ENCODE data around the gene ARHGEF16. TPM values are rescaled to one million over a fixed set of nuclear protein-coding genes. Genes with fewer than 3 reads are reported as not detected.
A peak's percentile ranks its signal among the peaks of the same experiment; 100 is the strongest.

Gene ARHGEF16
- total RNA-seq, 1 donor from 2014 or later: 1.5 TPM

GRCh38 chr1:3435666-3436065, 18.8 kb upstream of the ARHGEF16 start:
- DNase-seq (ENCODE audit: extremely low read depth, low read depth, low spot score): no peak

- no peak for DNase-seq (ENCODE audit: extremely low read depth, low read depth, low spot score)
Measured at GRCh38 chr1:3436451-3436850, 18.0 kb upstream of the ARHGEF16 start.

- DNase-seq (ENCODE audit: extremely low read depth, low read depth, low spot score): no peak
Measured at GRCh38 chr1:3436901-3437300, 17.6 kb upstream of the ARHGEF16 start.

GRCh38 chr1:3438661-3439180, 15.7 kb upstream of the ARHGEF16 start:
- no peak for DNase-seq (ENCODE audit: extremely low read depth, low read depth, low spot score)

GRCh38 chr1:3439346-3440299, 14.8 kb upstream of the ARHGEF16 start:
- DNase-seq (ENCODE audit: extremely low read depth, low read depth, low spot score): no peak

- DNase-seq (ENCODE audit: extremely low read depth, low read depth, low spot score): no peak
Measured at GRCh38 chr1:3440300-3440681, 14.2 kb upstream of the ARHGEF16 start.

- DNase-seq (ENCODE audit: extremely low read depth, low read depth, low spot score): no peak
Measured at GRCh38 chr1:3440711-3441409, 13.6 kb upstream of the ARHGEF16 start.

- no peak for DNase-seq (ENCODE audit: extremely low read depth, low read depth, low spot score)
Measured at GRCh38 chr1:3441410-3441847, 13.0 kb upstream of the ARHGEF16 start.

GRCh38 chr1:3441880-3442279, 12.6 kb upstream of the ARHGEF16 start:
- no peak for DNase-seq (ENCODE audit: extremely low read depth, low read depth, low spot score)

GRCh38 chr1:3442331-3442730, 12.1 kb upstream of the ARHGEF16 start:
- DNase-seq (ENCODE audit: extremely low read depth, low read depth, low spot score): no peak

GRCh38 chr1:3442901-3443300, 11.6 kb upstream of the ARHGEF16 start:
- DNase-seq (ENCODE audit: extremely low read depth, low read depth, low spot score): no peak

- DNase-seq (ENCODE audit: extremely low read depth, low read depth, low spot score): no peak
Measured at GRCh38 chr1:3443807-3444206, 10.7 kb upstream of the ARHGEF16 start.

- DNase-seq (ENCODE audit: extremely low read depth, low read depth, low spot score): no peak
Measured at GRCh38 chr1:3444298-3444697, 10.2 kb upstream of the ARHGEF16 start.

- no peak for DNase-seq (ENCODE audit: extremely low read depth, low read depth, low spot score)
Measured at GRCh38 chr1:3444736-3445135, 9.7 kb upstream of the ARHGEF16 start.

GRCh38 chr1:3450202-3450863, 4.1 kb upstream of the ARHGEF16 start:
- DNase-seq (ENCODE audit: extremely low read depth, low read depth, low spot score): no peak

GRCh38 chr1:3450983-3451382, 3.5 kb upstream of the ARHGEF16 start:
- DNase-seq (ENCODE audit: extremely low read depth, low read depth, low spot score): no peak

- DNase-seq (ENCODE audit: extremely low read depth, low read depth, low spot score): no peak
Measured at GRCh38 chr1:3451994-3452865, 2.2 kb upstream of the ARHGEF16 start.

- no peak for DNase-seq (ENCODE audit: extremely low read depth, low read depth, low spot score)
Measured at GRCh38 chr1:3452866-3453175, 1.6 kb upstream of the ARHGEF16 start.

- DNase-seq (ENCODE audit: extremely low read depth, low read depth, low spot score): peak; percentile 20
Measured at GRCh38 chr1:3453203-3453761, 1.2 kb upstream of the ARHGEF16 start.

All from glomerular endothelial cell (primary cell).